Dedifferentiated amniotic fluid mesenchymal stem cell (primary cell): ENCODE data around the gene ZER1.
A peak's percentile ranks its signal among the peaks of the same experiment; 100 is the strongest.
"Not testable (repeated sequence)": the region's sequence is repeated elsewhere in the genome, so short reads cannot be mapped to it uniquely, and the experiment has no call there.

ENCODE experiments used
- DNase-seq: peaks from one replicate; pipeline ENCODE4 v3.0.0-alpha.2; 2016; ENCODE audit errors: extremely low spot score

ZER1 gene

GRCh38 chr9:128771745-128772519 lies at the start of gene ZER1:
Gene ZER1 (minus strand): TSS chr9:128771927. CDS start chr9:128755565, 16,362 bp downstream.
- peak; percentile 83 for DNase-seq

- DNase-seq: no peak
These were observed 49.2 kb upstream of the ZER1 start for GRCh38 chr9:128820665-128821583.

- no peak for DNase-seq
These were observed 48.3 kb upstream of the ZER1 start for GRCh38 chr9:128819716-128820664.

GRCh38 chr9:128818839-128819715 lies 47.4 kb upstream of the ZER1 start:
- no peak for DNase-seq

GRCh38 chr9:128818099-128818838 lies 46.5 kb upstream of the ZER1 start, which contains the start of gene ENDOG:
Gene ENDOG (plus strand): TSS chr9:128818500. CDS start chr9:128818685, 185 bp downstream.
- DNase-seq: peak; percentile 96

GRCh38 chr9:128810873-128811272 lies 39.1 kb upstream of the ZER1 start:
- no peak for DNase-seq

GRCh38 chr9:128809831-128810230 lies 38.1 kb upstream of the ZER1 start:
- DNase-seq: no peak

GRCh38 chr9:128809036-128809599 lies 37.4 kb upstream of the ZER1 start:
- no peak for DNase-seq

- no peak for DNase-seq
These were observed 36.8 kb upstream of the ZER1 start for GRCh38 chr9:128808543-128808942.

- DNase-seq: no peak
These were observed 36.1 kb upstream of the ZER1 start for GRCh38 chr9:128807827-128808226.

GRCh38 chr9:128805661-128806060 lies 33.9 kb upstream of the ZER1 start:
- DNase-seq: no peak

- DNase-seq: no peak
These were observed 30.8 kb upstream of the ZER1 start for GRCh38 chr9:128802482-128802881.

- DNase-seq: no peak
These were observed 28.3 kb upstream of the ZER1 start for GRCh38 chr9:128800061-128800460.

GRCh38 chr9:128798896-128799295 lies 27.2 kb upstream of the ZER1 start:
- no peak for DNase-seq

GRCh38 chr9:128794961-128795360 lies 23.2 kb upstream of the ZER1 start:
- DNase-seq: not testable (repeated sequence)

GRCh38 chr9:128792978-128793686 lies 21.4 kb upstream of the ZER1 start:
- no peak for DNase-seq

- no peak for DNase-seq
These were observed 20.4 kb upstream of the ZER1 start for GRCh38 chr9:128792134-128792533.

- DNase-seq: no peak
These were observed 18.8 kb upstream of the ZER1 start for GRCh38 chr9:128790536-128790935.

GRCh38 chr9:128788445-128788844 lies 16.7 kb upstream of the ZER1 start:
- no peak for DNase-seq
